ENCODE measurements around the gene SLC6A18.
"Not testable (repeated sequence)": the region's sequence is repeated elsewhere in the genome, so short reads cannot be mapped to it uniquely, and the experiment has no call there.

The SLC6A18 gene

DNA sequence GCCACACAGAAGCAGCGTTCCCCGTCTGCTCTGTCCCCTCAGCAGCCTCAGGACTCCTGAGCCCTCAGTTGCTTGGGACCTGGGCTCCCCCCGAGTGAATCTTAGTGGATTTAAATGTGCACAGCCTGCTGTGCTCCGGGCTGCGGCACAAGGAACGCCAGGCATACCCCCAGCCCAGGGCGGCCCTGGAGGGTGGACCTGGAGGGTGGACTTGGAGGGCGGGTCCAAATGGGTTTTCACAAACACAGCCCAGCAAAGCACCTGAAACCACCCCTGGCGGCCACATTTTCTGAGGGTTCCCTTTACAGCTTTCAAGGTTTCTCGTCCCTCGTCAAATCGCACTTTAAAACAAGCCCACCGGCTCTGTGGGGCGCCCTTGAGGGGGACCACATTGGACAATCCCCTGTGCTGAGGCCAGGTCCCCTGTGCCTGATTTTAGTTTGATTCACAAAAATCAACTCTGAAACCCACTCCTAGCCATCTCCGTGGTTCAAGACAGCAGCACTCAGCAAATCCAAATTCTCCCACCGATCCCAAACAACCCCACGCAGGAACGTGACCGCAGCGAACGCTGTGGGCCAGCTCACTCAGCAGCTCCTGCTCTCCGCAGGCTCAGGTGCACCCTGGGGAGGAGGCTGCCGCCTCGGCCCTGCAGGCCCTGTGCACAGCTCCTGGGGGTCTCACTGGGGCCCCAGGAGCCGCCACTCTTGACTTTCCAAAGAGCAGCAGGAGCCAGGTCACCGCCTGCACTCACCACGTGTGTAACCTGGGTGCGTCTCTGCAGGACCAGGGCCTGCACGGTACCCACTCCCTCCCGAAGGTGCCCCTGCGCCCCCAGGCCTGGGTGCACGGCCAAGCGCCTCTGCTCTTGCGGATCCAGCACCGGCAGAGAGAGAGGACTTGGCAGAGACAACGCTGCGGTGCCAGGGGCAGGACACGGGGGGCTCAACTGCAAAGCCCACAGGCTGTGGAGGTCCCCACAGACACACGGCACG is 40.6 kb downstream of the SLC6A18 start:
- ChIA-PET POLR2A (no interaction called here), CTCF (no interaction called here)
- TF ChIP-seq ELF4 (IDR thresholded peaks at IDR 0.05) (no peak), ARNT (IDR thresholded peaks at IDR 0.05) (no peak), NFRKB (IDR thresholded peaks at IDR 0.05) (no peak), SUZ12 (IDR thresholded peaks at IDR 0.05) (no peak), L3MBTL2 (conservative IDR thresholded peaks at IDR 0.05) (no peak)
- no peak for DNase-seq (ENCODE audit: extremely low spot score)

GRCh38 chr5:1266791-1267190 is 41.6 kb downstream of the SLC6A18 start:
- ChIA-PET POLR2A (no interaction called here), CTCF (no interaction called here)
- DNase-seq (ENCODE audit: extremely low spot score) = no peak
- TF ChIP-seq BHLHE40 (IDR thresholded peaks at IDR 0.05; ENCODE audit: borderline replicate concordance) (no peak), TARDBP (IDR thresholded peaks at IDR 0.05) (no peak), FOXM1 (IDR thresholded peaks at IDR 0.05; ENCODE audit: borderline replicate concordance) (no peak), HDGF (IDR thresholded peaks at IDR 0.05; ENCODE audit: borderline replicate concordance) (no peak), L3MBTL2 (conservative IDR thresholded peaks at IDR 0.05) (no peak), NFRKB (IDR thresholded peaks at IDR 0.05) (no peak), SUZ12 (IDR thresholded peaks at IDR 0.05) (no peak), FOXK2 (IDR thresholded peaks at IDR 0.05) (no peak), FOXA1 (IDR thresholded peaks at IDR 0.05) (no peak), ZNF384 (IDR thresholded peaks at IDR 0.05) (no peak), SP1 (IDR thresholded peaks at IDR 0.05) (no peak), CTBP1 (IDR thresholded peaks at IDR 0.05; ENCODE audit: borderline replicate concordance) (no peak)

DNA sequence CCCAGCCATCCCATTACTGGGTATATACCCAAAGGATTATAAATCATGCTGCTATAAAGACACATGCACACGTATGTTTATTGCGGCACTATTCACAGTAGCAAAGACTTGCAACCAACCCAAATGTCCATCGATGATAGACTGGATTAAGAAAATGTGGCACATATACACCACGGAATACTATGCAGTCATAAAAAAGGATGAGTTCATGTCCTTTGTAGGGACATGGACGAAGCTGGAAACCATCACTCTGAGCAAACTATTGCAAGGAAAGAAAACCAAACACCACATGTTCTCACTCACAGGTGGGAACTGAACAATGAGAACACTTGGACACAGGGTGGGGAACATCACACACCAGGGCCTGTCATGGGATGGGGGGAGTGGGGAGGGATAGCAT is 42.3 kb downstream of the SLC6A18 start:
- POLR2A ChIA-PET; CTCF ChIA-PET; DNase-seq (ENCODE audit: extremely low spot score): not testable (repeated sequence)

DNA sequence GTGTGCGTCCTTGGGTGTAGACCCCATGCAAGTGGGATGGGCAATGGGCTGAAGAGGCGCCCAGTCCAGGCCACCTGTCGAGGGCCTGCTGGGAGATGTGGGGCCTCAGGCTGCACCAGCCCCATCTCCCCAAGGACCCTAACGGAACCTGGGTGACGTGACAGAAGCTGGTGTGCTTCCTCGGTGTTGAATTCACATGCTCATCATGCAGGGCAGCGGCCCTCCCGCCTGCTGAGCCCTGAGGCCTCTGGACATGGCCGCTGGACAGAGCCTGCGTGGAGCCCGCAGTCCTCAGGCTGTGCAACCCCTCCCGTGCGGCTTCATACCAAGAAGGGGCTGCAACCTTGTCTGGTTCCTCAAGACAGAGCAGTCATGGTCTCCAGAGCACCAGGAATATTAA is 42.9 kb downstream of the SLC6A18 start:
- ChIA-PET POLR2A (no interaction called here), CTCF (no interaction called here)
- TF ChIP-seq BHLHE40 (IDR thresholded peaks at IDR 0.05; ENCODE audit: borderline replicate concordance) = no peak
- no peak for TF ChIP-seq FOXM1 (IDR thresholded peaks at IDR 0.05; ENCODE audit: borderline replicate concordance)
- no peak for TF ChIP-seq FOXA1 (IDR thresholded peaks at IDR 0.05)
- no peak for TF ChIP-seq FOXK2 (IDR thresholded peaks at IDR 0.05)
- no peak for TF ChIP-seq TARDBP (IDR thresholded peaks at IDR 0.05)
- TF ChIP-seq ARNT (IDR thresholded peaks at IDR 0.05) = no peak
- no peak for TF ChIP-seq ZNF384 (IDR thresholded peaks at IDR 0.05)
- no peak for TF ChIP-seq ELF4 (IDR thresholded peaks at IDR 0.05)
- no peak for TF ChIP-seq HDGF (IDR thresholded peaks at IDR 0.05; ENCODE audit: borderline replicate concordance)
- no peak for TF ChIP-seq LEF1 (IDR thresholded peaks at IDR 0.05; ENCODE audit: borderline replicate concordance)
- TF ChIP-seq PKNOX1 (IDR thresholded peaks at IDR 0.05) = no peak
- no peak for DNase-seq (ENCODE audit: extremely low spot score)

- ChIA-PET POLR2A (no interaction called here), CTCF (no interaction called here)
- TF ChIP-seq NFRKB (IDR thresholded peaks at IDR 0.05) (no peak), TARDBP (IDR thresholded peaks at IDR 0.05) (no peak), FOXM1 (IDR thresholded peaks at IDR 0.05; ENCODE audit: borderline replicate concordance) (no peak), ARNT (IDR thresholded peaks at IDR 0.05) (no peak)
- no peak for DNase-seq (ENCODE audit: extremely low spot score)
These were observed 43.5 kb downstream of the SLC6A18 start for GRCh38 chr5:1268666-1269065.

- no peak for TF ChIP-seq CTBP1 (IDR thresholded peaks at IDR 0.05; ENCODE audit: borderline replicate concordance)
- no peak for TF ChIP-seq LEF1 (IDR thresholded peaks at IDR 0.05; ENCODE audit: borderline replicate concordance)
- TF ChIP-seq HDGF (IDR thresholded peaks at IDR 0.05; ENCODE audit: borderline replicate concordance) = no peak
- no peak for TF ChIP-seq SUZ12 (IDR thresholded peaks at IDR 0.05)
- no peak for TF ChIP-seq FOXA1 (IDR thresholded peaks at IDR 0.05)
- no peak for TF ChIP-seq FOXM1 (IDR thresholded peaks at IDR 0.05; ENCODE audit: borderline replicate concordance)
- TF ChIP-seq TARDBP (IDR thresholded peaks at IDR 0.05) = no peak
- no peak for TF ChIP-seq BHLHE40 (IDR thresholded peaks at IDR 0.05; ENCODE audit: borderline replicate concordance)
- TF ChIP-seq PKNOX1 (IDR thresholded peaks at IDR 0.05) = no peak
- TF ChIP-seq L3MBTL2 (conservative IDR thresholded peaks at IDR 0.05) = no peak
- TF ChIP-seq SP1 (IDR thresholded peaks at IDR 0.05) = no peak
- no peak for TF ChIP-seq ZNF384 (IDR thresholded peaks at IDR 0.05)
- no peak for TF ChIP-seq ELF4 (IDR thresholded peaks at IDR 0.05)
- CTCF ChIA-PET = no interaction called here
- POLR2A ChIA-PET = no interaction called here
- no peak for DNase-seq (ENCODE audit: extremely low spot score)
These were observed 45.2 kb downstream of the SLC6A18 start for GRCh38 chr5:1270426-1270825.
